HG02610 (cell line): ENCODE data around the gene MRGPRG.

Experiments used
- ATAC-seq: cut with Tn5 transposase; IDR thresholded peaks from one replicate; pipeline ENCODE4 v1.9.1; 2021; ENCODE audit warnings: mild to moderate bottlenecking, moderate library complexity; ENCODE audit not compliant: unreplicated experiment

MRGPRG gene

GRCh38 chr11:3195251-3196160 is 23.1 kb downstream of the MRGPRG start:
- ATAC-seq: no peak

GRCh38 chr11:3194016-3194816 is 24.4 kb downstream of the MRGPRG start:
- no peak for ATAC-seq

GRCh38 chr11:3193373-3194015 is 25.1 kb downstream of the MRGPRG start:
- no peak for ATAC-seq

DNA sequence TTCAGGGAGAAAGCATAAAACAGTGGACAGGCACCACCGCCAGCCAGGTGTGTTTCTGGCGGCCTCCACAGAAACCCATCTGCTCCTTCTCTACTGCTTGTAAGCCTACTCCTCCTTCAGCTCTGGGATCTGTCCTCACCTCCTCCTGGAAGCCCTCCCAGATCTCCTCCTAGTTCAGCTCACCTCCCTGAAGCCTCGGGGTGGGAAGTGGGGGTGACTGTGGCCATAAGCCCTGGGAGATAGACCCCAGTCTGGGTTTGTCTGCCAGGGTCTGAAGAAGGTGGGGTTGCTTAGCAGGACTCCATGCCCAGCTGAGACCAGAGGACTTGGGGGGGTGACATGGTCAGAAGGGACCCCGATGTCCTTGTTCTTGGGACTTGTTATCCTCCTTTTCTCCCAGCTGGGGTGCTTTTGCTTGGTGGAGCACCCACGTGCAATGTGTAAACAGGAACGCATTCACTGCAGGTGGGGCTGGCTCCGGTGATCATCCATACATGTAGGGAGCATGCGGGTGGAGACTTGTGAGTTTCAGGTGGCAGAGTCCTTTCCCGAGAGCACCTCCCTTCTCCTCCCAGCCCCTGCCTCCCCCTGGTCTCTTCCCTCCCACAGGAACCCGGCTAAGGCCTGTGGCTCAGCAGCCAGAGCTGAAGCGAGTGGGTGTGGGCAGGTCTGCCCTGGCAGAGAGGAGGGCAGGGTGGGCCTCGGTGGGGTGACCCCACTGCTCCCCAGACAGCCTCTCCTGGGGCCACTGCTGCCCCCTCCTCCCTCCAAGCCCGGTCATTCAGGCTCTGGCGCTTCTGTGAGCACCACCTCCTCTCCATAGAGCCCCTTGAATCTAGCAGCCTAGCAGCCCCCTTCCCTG is 25.9 kb downstream of the MRGPRG start:
- no peak for ATAC-seq

- ATAC-seq: no peak
These were observed 26.9 kb downstream of the MRGPRG start for GRCh38 chr11:3191586-3192324.

GRCh38 chr11:3190600-3190999 is 28.0 kb downstream of the MRGPRG start:
- no peak for ATAC-seq

DNA sequence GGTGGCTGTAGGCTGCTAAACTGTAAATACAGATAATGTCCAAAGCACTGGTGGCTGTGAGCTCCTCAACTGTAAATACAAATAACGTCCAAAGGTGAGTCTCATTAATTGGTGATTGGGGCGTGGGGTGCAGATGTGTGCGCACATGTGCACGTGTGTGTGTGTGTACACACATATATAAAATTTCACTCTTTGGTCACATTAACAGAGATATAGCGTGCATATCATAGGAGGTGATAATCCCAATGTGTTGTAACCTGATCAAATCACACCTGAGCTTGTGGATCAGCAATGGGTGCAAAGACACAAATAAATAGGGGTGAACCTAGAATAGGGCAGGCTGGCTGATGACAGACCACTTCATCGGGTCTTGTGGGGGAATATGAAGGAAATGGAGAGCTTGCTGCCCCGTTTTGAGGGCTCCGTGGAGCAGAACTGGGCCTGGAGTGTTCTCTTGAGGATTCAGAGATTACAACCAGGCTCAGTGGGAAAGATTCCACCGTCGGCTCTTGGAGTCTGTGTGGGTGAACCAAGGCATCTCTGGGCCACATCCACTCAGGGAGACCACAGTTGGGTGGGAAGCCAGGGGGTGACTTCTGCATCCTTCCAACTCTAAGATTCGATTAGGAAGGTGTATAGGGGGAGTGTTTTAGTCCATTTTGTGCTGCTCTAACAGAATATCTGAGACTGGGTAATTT is 28.6 kb downstream of the MRGPRG start:
- no peak for ATAC-seq

DNA sequence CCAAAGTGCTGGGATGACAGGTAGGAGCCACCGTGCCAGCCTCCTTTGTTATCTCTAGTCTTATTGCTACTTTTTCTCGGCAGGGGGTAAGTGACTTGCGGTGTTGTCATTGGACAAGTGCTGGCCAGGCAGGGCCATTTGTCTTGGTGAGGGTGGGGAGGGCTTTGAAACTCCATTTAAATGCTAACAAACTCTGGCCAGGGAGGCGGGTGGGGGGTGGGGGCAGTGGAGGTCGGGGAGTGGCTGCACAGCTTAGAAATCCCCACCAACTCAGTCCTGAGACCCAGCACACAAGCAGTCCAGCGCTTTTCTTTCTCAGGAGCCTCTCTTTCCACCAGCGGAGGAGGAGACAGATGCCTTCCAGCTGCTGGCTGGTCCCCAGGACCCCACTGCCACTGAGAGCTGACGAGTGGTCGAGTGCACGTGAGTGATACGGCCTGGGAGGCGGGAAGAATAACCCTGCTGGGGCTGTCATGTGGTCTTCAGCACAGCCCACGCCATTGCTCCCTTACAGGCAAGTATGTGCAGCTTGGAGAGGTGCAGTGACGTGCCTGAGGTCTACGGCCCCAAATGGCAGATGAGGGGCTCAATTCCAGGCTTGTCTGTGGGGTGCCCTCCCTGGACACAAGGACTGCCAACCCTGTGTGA is 29.3 kb downstream of the MRGPRG start:
- ATAC-seq: no peak

DNA sequence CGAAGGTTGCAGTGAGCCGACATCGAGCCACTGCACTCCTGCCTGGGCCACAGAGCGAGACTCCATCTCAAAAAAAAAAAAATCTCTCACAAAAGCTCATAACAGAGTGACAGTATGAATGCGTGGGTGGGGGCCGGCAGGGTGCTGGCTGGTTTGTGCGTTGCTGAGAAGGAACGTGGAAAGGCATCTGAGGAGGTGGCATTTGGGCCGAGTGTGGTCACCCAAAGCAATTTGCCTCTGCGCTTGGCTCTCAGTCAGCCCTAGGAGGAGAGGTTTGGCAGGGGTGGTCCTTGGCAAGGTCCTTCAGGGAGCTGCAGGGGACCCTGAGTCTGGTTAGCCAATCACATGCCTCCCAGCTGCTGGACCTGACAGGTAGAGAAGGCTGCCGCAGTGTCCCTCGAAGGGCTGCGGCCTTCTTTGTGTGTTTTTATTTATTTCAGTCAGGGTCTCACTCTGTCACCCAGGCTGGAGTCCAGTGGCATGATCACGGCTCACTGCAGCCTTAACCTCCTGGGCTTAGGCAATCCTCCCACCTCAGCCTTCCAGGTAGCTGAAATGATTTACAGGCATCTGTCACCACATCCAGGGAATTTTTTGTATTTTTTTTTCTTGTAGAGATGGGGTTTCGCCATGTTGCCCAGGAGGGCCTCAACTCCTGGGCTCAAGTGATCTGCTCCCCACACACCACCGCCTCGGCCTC is 30.0 kb downstream of the MRGPRG start:
- no peak for ATAC-seq

DNA sequence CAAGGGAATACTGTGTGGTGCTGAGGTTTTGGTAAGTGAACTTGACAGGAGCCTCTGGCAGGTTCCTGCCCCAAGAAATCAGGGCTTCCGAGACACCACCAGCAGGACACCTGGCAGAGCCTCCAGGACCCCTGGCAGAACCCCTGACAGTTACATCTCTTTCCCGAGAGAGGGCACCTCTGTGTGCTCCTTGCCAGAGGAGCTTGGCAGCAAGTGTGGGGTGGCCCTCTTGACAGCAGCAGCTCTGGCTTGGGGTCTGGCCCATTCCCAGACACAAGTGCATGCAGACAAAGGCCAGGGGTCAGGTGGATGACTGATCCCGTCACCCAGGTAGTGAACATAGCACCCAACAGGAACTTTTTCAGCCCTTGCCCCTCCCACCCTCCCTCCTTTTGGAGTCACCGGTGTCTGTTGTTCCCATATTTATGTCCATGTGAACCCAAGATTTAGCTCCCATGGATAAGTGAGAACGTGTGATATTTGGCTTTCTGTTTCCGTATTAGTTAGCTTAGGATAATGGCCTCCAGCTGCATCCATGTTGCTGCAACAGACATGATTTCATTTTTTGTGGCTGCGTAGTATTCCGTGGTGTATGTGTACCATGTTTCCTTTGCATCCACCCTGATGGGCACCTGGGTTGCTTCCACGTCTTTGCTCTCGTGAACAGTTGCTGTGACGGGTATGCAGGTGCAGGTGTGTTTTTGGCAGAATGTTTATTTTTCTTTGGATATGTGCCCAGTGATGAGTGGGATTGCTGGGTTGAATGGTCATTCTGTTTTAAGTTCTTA is 32.3 kb downstream of the MRGPRG start:
- no peak for ATAC-seq

DNA sequence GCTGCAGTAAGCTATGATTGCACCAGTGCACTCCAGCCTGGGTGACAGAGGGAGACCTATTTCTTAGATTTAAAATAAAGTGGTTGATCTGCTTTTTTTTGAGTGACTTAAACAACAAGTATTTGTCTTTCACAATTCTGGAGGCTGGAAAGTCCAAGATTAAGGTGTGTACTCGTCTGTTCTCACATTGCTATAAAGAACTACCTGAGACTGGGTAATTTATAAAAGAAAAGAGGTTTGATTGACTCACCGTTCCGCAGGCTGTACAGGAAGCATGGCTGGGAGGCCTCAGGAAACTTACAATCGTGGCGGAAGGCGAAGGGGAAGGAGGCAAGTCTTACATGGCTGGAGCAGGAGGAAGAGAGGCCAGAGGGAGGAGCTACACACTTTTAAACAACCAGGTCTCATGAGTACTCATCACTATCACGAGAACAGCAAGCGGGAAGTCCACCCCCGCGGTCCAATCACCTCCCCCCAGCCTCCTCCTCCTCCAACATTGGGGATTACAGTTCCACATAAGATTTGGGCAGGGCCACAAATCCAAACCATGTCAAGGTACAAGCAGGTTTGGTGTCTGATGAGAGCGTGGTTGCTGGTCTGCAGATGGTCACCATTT is 33.8 kb downstream of the MRGPRG start:
- ATAC-seq: no peak

- ATAC-seq: no peak
These were observed 35.1 kb downstream of the MRGPRG start for GRCh38 chr11:3183523-3183922.

DNA sequence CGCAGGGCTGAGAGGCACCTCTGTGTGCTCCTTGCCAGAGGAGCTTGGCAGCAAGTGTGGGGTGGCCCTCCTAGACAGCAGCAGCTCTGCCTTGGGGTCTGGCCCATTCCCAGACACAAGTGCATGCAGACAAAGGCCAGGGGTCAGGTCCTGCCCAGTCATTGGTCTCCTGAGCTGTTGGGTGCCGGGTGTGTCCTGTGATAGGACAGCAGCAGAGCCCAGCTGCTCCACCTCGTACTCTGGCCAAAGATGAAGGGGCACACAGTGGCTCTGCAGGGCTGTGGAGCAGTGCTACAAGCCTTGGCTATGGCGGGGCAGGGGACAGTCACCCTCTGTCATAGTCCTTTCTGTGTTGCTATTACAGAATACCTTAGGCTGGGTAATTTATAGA is 36.2 kb downstream of the MRGPRG start:
- no peak for ATAC-seq

DNA sequence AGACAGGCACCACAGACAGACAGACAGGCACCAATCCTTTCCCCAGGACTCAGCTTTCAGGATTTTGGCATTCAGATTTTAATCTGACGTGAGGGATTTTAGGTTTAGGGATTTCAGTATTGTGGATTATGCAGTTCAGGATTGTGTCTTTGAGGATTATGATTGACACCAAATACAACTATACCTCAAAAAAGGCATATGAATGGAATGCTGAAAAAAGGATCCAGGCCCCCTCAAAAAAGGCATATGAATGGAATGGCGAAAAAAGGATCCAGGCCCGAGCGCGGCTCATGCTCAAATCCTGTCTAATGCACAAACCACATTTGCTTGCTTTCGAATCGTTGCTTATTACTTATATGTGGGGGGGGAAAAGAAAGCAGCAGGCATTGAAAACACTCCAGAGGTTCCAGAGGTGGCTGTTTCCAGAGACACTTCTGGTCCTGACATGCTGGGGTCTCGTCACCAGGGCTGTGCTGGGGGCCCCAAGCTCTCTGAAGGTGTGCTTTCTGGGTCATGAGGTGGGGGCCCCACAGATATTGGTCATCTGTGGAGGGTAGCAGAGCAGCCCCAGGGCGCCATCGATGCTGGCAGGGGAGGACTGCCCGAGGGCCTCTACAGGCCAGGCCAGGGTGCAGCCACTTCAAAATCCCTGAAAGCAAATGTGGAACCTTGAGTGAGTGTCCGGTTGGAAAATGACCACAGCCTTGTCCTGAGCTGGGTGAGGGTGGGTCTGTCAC is 36.7 kb downstream of the MRGPRG start:
- ATAC-seq: no peak

DNA sequence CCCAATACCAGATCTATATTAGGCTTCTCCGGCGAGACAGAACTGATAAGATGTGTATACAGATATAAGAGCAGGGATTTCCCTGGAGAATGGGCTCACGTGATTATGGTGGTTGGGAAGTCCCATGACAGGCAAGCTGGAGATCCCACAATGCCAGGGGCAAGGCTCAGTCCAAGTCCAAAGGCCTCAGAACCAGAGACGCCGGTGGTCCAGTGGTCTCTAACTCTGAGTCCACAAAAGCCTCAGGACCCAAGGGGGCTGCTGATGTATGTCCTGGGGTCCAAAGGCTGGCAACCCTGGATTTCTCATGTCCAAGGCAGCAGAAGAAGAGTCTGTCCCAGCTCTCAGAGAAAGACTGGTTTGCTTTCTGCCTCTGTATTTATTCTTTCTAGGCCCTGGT is 37.7 kb downstream of the MRGPRG start:
- no peak for ATAC-seq

- no peak for ATAC-seq
These were observed 40.3 kb downstream of the MRGPRG start for GRCh38 chr11:3178349-3178748.
